Body of pancreas (tissue), 4 donors: Measurements from ENCODE around the gene LSM11. TPM values are rescaled to one million over a fixed set of nuclear protein-coding genes. Genes with fewer than 3 reads are reported as not detected.

Source experiments
- ATAC-seq: fragments of 150-250 bp; one replicate; pipeline ENCODE4 v1.9.1; 2016
- DNase-seq, 4 donors: peaks; one replicate each; pipeline ENCODE4 v3.0.0-alpha.2; 2019
- H3K27ac ChIP-seq, 4 donors: fragments of 200-600 bp; sonication (generic); 1 replicate in 3 of 4; 2 replicates in 1 of 4; pipeline versions ENCODE4 v1.5.1 to v1.6.1; 2016 to 2019; ENCODE audit warnings: mild to moderate bottlenecking in 1 of 4, mixed read lengths in 1 of 4, moderate library complexity in 1 of 4
- H3K27me3 ChIP-seq, 2 donors: fragments of 200-600 bp; sonication (generic); one replicate each; pipeline ENCODE4 v1.6.0; 2016; ENCODE audit warnings: mild to moderate bottlenecking in 1 of 2
- H3K36me3 ChIP-seq, 2 donors: fragments of 200-600 bp; sonication (generic); replicated peaks in 1 of 2; 2 replicates each; pipeline ENCODE4 v1.5.1; 2016; ENCODE audit warnings: low read depth in 2 of 2; ENCODE audit not compliant: insufficient read depth in 1 of 2
- H3K4me1 ChIP-seq: fragments of 200-600 bp; sonication (generic); one replicate; pipeline ENCODE4 v1.6.0; 2016
- H3K4me3 ChIP-seq, 2 donors: fragments of 200-600 bp; sonication (generic); 1 replicate in 1 of 2; 2 replicates in 1 of 2; pipeline ENCODE4 v1.5.1; 2016 to 2019
- H3K9me3 ChIP-seq, 3 donors: fragments of 200-600 bp; sonication (generic); 1 replicate in 2 of 3; 2 replicates in 1 of 3; pipeline ENCODE4 v1.5.1; 2016
- POLR2A ChIP-seq, 3 donors: fragments of 450-650 bp; IDR thresholded peaks; one replicate each; pipeline ENCODE4 v1.6.1; 2016; ENCODE audit warnings: antibody characterized with exemption in 3 of 3, mild to moderate bottlenecking in 2 of 3
- WGBS, 2 donors: methylation state at CpG; one replicate each; pipeline ENCODE4 v1.1.5; 2017; 5-methylcytosine and 5-hydroxymethylcytosine counted together
- intact Hi-C: fragments of 100-400 bp; cut with DNase I; formaldehyde crosslinking; loops from one replicate; pipeline ENCODE4 v1.15.1; 2023
- small RNA-seq: library from RNA; depleted of rRNA; stranded (forward); fragments of <200 nt; gene quantifications from one replicate; pipeline ENCODE3, GENCODE V24; 2016
- total RNA-seq, 2 donors: library from RNA; depleted of rRNA; stranded (reverse); fragments of >200 nt; gene quantifications; one replicate each; pipeline ENCODE4 v1.1.0, GENCODE V29; 2016
- TF ChIP-seq, protein P1 (sequence below), 7 experiments: fragments of 450-650 bp in 4 of 7; fragments of 200-600 bp in 3 of 7; sonication (generic) in 3 of 7; IDR thresholded peaks; one replicate each; pipeline ENCODE4 v1.5.1; 2016 to 2019; ENCODE audit warnings: antibody characterized with exemption in 7 of 7

Gene LSM11
- total RNA-seq, 2 donors from 2014 or later, result 1.3 to 3.6 TPM

DNA sequence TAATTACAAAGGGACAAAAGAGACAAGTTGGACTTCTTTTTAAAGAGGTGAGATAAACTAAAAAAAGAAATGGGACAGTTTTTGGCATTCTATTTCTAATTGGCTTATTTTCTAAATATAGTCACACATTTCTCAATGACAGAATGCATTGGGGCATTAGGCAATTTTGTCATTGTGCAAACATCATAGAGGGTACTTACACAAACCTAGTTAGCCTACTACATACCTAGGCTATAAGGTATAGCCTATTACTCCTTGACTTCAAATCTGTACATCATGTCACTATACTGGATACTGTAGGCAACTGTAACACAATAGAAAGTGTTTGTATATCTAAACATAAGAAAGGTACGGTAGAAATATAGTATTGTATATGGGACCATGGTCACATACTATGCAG is 56.1 kb downstream of the LSM11 start:
- no peaks in the 10 kb centered on the region for H3K27me3 ChIP-seq
- TF ChIP-seq, protein P1, sequence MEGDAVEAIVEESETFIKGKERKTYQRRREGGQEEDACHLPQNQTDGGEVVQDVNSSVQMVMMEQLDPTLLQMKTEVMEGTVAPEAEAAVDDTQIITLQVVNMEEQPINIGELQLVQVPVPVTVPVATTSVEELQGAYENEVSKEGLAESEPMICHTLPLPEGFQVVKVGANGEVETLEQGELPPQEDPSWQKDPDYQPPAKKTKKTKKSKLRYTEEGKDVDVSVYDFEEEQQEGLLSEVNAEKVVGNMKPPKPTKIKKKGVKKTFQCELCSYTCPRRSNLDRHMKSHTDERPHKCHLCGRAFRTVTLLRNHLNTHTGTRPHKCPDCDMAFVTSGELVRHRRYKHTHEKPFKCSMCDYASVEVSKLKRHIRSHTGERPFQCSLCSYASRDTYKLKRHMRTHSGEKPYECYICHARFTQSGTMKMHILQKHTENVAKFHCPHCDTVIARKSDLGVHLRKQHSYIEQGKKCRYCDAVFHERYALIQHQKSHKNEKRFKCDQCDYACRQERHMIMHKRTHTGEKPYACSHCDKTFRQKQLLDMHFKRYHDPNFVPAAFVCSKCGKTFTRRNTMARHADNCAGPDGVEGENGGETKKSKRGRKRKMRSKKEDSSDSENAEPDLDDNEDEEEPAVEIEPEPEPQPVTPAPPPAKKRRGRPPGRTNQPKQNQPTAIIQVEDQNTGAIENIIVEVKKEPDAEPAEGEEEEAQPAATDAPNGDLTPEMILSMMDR (IDR thresholded peaks at IDR 0.05), result no peak
- TF ChIP-seq POLR2A (IDR thresholded peaks at IDR 0.05), result no peak
- no peaks in the 10 kb centered on the region for H3K4me1 ChIP-seq
- H3K27ac ChIP-seq, result no peak overlapping the region
- 92 to 93% methylated on average over 1 of the region's 1 CpG for WGBS, 2 donors
- H3K36me3 ChIP-seq, result peaks cover 5% of the 10 kb centered on the region in 2 donors
- DNase-seq (no peak), ATAC-seq (no peak)
- H3K9me3 ChIP-seq, result peaks cover 0 to 3% (median 0%) of the 10 kb centered on the region in 3 donors
- intact Hi-C loops, result no loop called here
- H3K4me3 ChIP-seq, result no peak overlapping the region

- no peaks in the 10 kb centered on the region for H3K27me3 ChIP-seq
- H3K27ac ChIP-seq, result no peak overlapping the region
- DNase-seq, result no peak
- intact Hi-C loops, result no loop called here
- H3K4me3 ChIP-seq, result no peak overlapping the region
- TF ChIP-seq POLR2A (IDR thresholded peaks at IDR 0.05), result no peak
- TF ChIP-seq, protein P1 (IDR thresholded peaks at IDR 0.05), result no peak
- H3K9me3 ChIP-seq, result peaks cover 0 to 3% (median 0%) of the 10 kb centered on the region in 3 donors
- no peak for ATAC-seq
- 67 to 85% methylated on average over 1 of the region's 1 CpG for WGBS, 2 donors
- no peaks in the 10 kb centered on the region for H3K4me1 ChIP-seq
- H3K36me3 ChIP-seq, result peaks cover 5 to 6% of the 10 kb centered on the region in 2 donors
Measured at GRCh38 chr5:157800137-157800536, 56.6 kb downstream of the LSM11 start.

- Histone ChIP-seq H3K27me3 (no peaks in the 10 kb centered on the region), H3K4me1 (no peaks in the 10 kb centered on the region), H3K36me3 (peaks cover 7 to 10% of the 10 kb centered on the region in 2 donors), H3K9me3 (peaks cover 0 to under 1% (median 0%) of the 10 kb centered on the region in 3 donors), H3K27ac (no peak overlapping the region), H3K4me3 (no peak overlapping the region)
- 88 to 93% methylated on average over 6 of the region's 6 CpGs for WGBS, 2 donors
- DNase-seq, result no peak
- no peak for ATAC-seq
- TF ChIP-seq, protein P1 (IDR thresholded peaks at IDR 0.05), result no peak
- TF ChIP-seq POLR2A (IDR thresholded peaks at IDR 0.05), result no peak
- intact Hi-C loops, result no loop called here
Measured at GRCh38 chr5:157802736-157803135, 59.2 kb downstream of the LSM11 start.

DNA sequence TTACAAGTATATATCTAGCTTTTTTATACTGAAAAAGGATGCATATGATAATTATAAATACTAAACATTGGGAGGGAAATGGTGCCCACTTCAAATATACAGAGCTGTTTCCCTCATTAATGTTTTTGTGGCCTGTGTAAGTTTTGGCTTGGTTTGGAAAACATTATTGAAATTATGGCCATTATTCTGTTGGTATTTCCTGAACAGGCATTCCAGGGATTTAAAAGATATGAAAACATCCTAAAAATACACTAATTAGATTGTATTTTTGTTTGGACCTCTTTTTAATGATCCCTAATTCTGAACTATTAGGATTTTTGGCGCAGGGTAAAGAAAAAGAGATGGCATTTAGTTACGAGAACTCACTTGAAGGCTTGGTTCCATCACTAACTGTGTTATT is 64.5 kb downstream of the LSM11 start:
- no peaks in the 10 kb centered on the region for H3K4me1 ChIP-seq
- no peak overlapping the region for H3K27ac ChIP-seq
- WGBS, 2 donors, result 95 to 97% methylated on average over 2 of the region's 2 CpGs
- H3K36me3 ChIP-seq, result peaks cover 10 to 26% of the 10 kb centered on the region in 2 donors
- no peaks in the 10 kb centered on the region for H3K27me3 ChIP-seq
- ATAC-seq, result no peak
- DNase-seq, result no peak
- no peak overlapping the region for H3K4me3 ChIP-seq
- no peaks in the 10 kb centered on the region for H3K9me3 ChIP-seq
- TF ChIP-seq POLR2A (IDR thresholded peaks at IDR 0.05), result no peak
- TF ChIP-seq, protein P1 (IDR thresholded peaks at IDR 0.05), result no peak
- intact Hi-C loops, result no loop called here

Small RNAs within 50 kb of the gene (small RNA-seq; reads per million reads assigned to genes)
- gene AC026407.1 (not detected), gene RNU6-260P (not detected)

Other genes with a start within 250 kb of the LSM11 start
- 1 to 10 TPM; 1.3 to 1.6 TPM for gene ADAM19, start 167.9 kb upstream of the LSM11 start, total RNA-seq
- gene SOX30, start 91.3 kb upstream of the LSM11 start, total RNA-seq, result not detected
- not detected for gene C5orf52, start 72.2 kb upstream of the LSM11 start, total RNA-seq
- 10 to 100 TPM in 1 of 2 donors, 1 to 10 TPM in 1; 4.4 to 12.5 TPM for gene THG1L, start 12.3 kb upstream of the LSM11 start, total RNA-seq
- gene CLINT1, start 115.4 kb downstream of the LSM11 start, total RNA-seq, result 10 to 100 TPM; 59.0 to 75.8 TPM